Activated naive CD4-positive, alpha-beta T cell treated with anti-CD3 and anti-CD28 coated beads, Interleukin-2, amount 50 U/mL, for 72 hours (primary cell): ENCODE results near the gene CEP164. TPM values are rescaled to one million over a fixed set of nuclear protein-coding genes. Genes with fewer than 3 reads are reported as not detected.
"Not testable (repeated sequence)": the region's sequence is repeated elsewhere in the genome, so short reads cannot be mapped to it uniquely, and the experiment has no call there.

Experiments used
- ATAC-seq, 2 donors: fragments of 150-1000 bp; cut with Tn5 transposase; 2 replicates each; pipeline ENCODE4 v1.10.0; 2021; ENCODE audit warnings: mild to moderate bottlenecking in 2 of 2, moderate library complexity in 2 of 2
- DNase-seq, 2 donors: peaks; one replicate each; pipeline ENCODE4 v3.0.0; 2021 to 2022; ENCODE audit warnings: low spot score in 2 of 2
- H3K27ac Mint-ChIP-seq, 2 donors: one replicate each; pipeline ENCODE4 v1.8.0; 2022; ENCODE audit warnings: mild to moderate bottlenecking in 2 of 2, mixed read lengths in 2 of 2
- H3K36me3 Mint-ChIP-seq, 2 donors: one replicate each; pipeline ENCODE4 v1.8.0; 2022; ENCODE audit warnings: mixed read lengths in 2 of 2
- H3K9me3 Mint-ChIP-seq, 2 donors: one replicate each; pipeline ENCODE4 v1.8.0; 2022; ENCODE audit warnings: mixed read lengths in 2 of 2
- total RNA-seq, 2 donors: library from RNA; stranded (reverse); gene quantifications; one replicate each; pipeline ENCODE4 v1.2.3, GENCODE V29; 2022

CEP164 gene
- total RNA-seq, 2 donors from 2014 or later = 20.1 to 30.1 TPM

- Mint-ChIP-seq H3K27ac (no peak overlapping the region), H3K9me3 (no peaks in the 10 kb centered on the region), H3K36me3 (no peaks in the 10 kb centered on the region)
- no peak for ATAC-seq
- DNase-seq = peak in 1 of 2 donors; percentile 47
These were observed 27.4 kb upstream of the CEP164 start for GRCh38 chr11:117300283-117300663.

GRCh38 chr11:117300773-117301172, 26.9 kb upstream of the CEP164 start:
- Mint-ChIP-seq H3K27ac (peak overlapping the region in 1 of 2 donors; percentile 5), H3K36me3 (no peaks in the 10 kb centered on the region), H3K9me3 (no peaks in the 10 kb centered on the region)
- ATAC-seq = no peak
- no peak for DNase-seq

- Mint-ChIP-seq H3K9me3 (no peaks in the 10 kb centered on the region), H3K36me3 (no peaks in the 10 kb centered on the region)
- DNase-seq = no peak
These were observed 25.4 kb upstream of the CEP164 start for GRCh38 chr11:117302228-117302627.

GRCh38 chr11:117303101-117303500, 24.6 kb upstream of the CEP164 start:
- Mint-ChIP-seq H3K36me3 (no peaks in the 10 kb centered on the region), H3K27ac (no peak overlapping the region), H3K9me3 (no peaks in the 10 kb centered on the region)
- no peak for DNase-seq
- no peak for ATAC-seq

More at GRCh38 chr11:117302228-117302627, 25.4 kb upstream of the CEP164 start:
- H3K27ac Mint-ChIP-seq = no peak overlapping the region
- no peak for ATAC-seq

GRCh38 chr11:117303646-117304315, 23.9 kb upstream of the CEP164 start:
- Mint-ChIP-seq H3K27ac (no peak overlapping the region), H3K9me3 (no peaks in the 10 kb centered on the region), H3K36me3 (no peaks in the 10 kb centered on the region)
- DNase-seq = no peak
- ATAC-seq = no peak

- Mint-ChIP-seq H3K36me3 (no peaks in the 10 kb centered on the region), H3K9me3 (no peaks in the 10 kb centered on the region), H3K27ac (no peak overlapping the region)
- ATAC-seq (no peak), DNase-seq (no peak)
These were observed 22.5 kb upstream of the CEP164 start for GRCh38 chr11:117305145-117305544.

- ATAC-seq (no peak), DNase-seq (no peak)
- Mint-ChIP-seq H3K27ac (no peak overlapping the region), H3K9me3 (no peaks in the 10 kb centered on the region), H3K36me3 (no peaks in the 10 kb centered on the region)
These were observed 18.3 kb upstream of the CEP164 start for GRCh38 chr11:117309310-117309709.

- ATAC-seq (no peak), DNase-seq (no peak)
- no peak overlapping the region for H3K27ac Mint-ChIP-seq
- no peaks in the 10 kb centered on the region for H3K9me3 Mint-ChIP-seq
- H3K36me3 Mint-ChIP-seq = peaks cover 0 to 7% of the 10 kb centered on the region in 2 donors
These were observed 14.6 kb upstream of the CEP164 start for GRCh38 chr11:117313091-117313490.

GRCh38 chr11:117313828-117314768, 13.6 kb upstream of the CEP164 start:
- H3K36me3 Mint-ChIP-seq = peaks cover 0 to 7% of the 10 kb centered on the region in 2 donors
- no peak overlapping the region for H3K27ac Mint-ChIP-seq
- H3K9me3 Mint-ChIP-seq = no peaks in the 10 kb centered on the region
- DNase-seq (no peak), ATAC-seq (no peak)

GRCh38 chr11:117314840-117315239, 12.8 kb upstream of the CEP164 start:
- H3K27ac Mint-ChIP-seq = no peak overlapping the region
- ATAC-seq = no peak
- DNase-seq = no peak
- H3K9me3 Mint-ChIP-seq = no peaks in the 10 kb centered on the region
- peaks cover 0 to 7% of the 10 kb centered on the region in 2 donors for H3K36me3 Mint-ChIP-seq

GRCh38 chr11:117315285-117316196, 12.1 kb upstream of the CEP164 start:
- no peak overlapping the region for H3K27ac Mint-ChIP-seq
- ATAC-seq (peak; percentile 69 to 70), DNase-seq (peak in 1 of 2 donors; percentile 17)
- H3K36me3 Mint-ChIP-seq = peaks cover 0 to 7% of the 10 kb centered on the region in 2 donors
- no peaks in the 10 kb centered on the region for H3K9me3 Mint-ChIP-seq

GRCh38 chr11:117316197-117316961, 11.3 kb upstream of the CEP164 start, which contains the start of gene BACE1:
Gene BACE1, minus strand, starts transcription at chr11:117316256. Its CDS starts 461 bp downstream, at chr11:117315795.
- ATAC-seq = peak; percentile 9 to 26
- Mint-ChIP-seq H3K36me3 (peaks cover 0 to 7% of the 10 kb centered on the region in 2 donors), H3K27ac (no peak within 1 kb of the TSS), H3K9me3 (no peaks in the 10 kb centered on the region)
- DNase-seq = no peak

- no peak for ATAC-seq
- no peak for DNase-seq
- H3K27ac Mint-ChIP-seq = no peak overlapping the region
- peaks cover 0 to 7% of the 10 kb centered on the region in 2 donors for H3K36me3 Mint-ChIP-seq
- no peaks in the 10 kb centered on the region for H3K9me3 Mint-ChIP-seq
These were observed 8.9 kb upstream of the CEP164 start for GRCh38 chr11:117318738-117319137.

GRCh38 chr11:117319214-117319840, 8.3 kb upstream of the CEP164 start:
- Mint-ChIP-seq H3K36me3 (peaks cover 0 to 7% of the 10 kb centered on the region in 2 donors), H3K9me3 (no peaks in the 10 kb centered on the region), H3K27ac (no peak overlapping the region)
- DNase-seq (no peak), ATAC-seq (no peak)

- not testable (repeated sequence) for H3K27ac Mint-ChIP-seq, DNase-seq, H3K36me3 Mint-ChIP-seq, ATAC-seq, H3K9me3 Mint-ChIP-seq
These were observed 443 bp upstream of the CEP164 start for GRCh38 chr11:117327255-117327566.
